SK-N-SH (cell line): Measurements from ENCODE around the gene UNKL. TPM values are rescaled to one million over a fixed set of nuclear protein-coding genes. Genes with fewer than 3 reads are reported as not detected.

ENCODE experiments used
- CTCF ChIA-PET: fragments of 300-600, 350-600 bp; formaldehyde crosslinking; extraction: SDS; loops from one replicate; lab custom pipeline; 2021; lab: Yijun Ruan, JAX
- POLR2A ChIA-PET: fragments of 350-600 bp; sonication (Branson Sonifier 250); formaldehyde crosslinking; extraction: SDS; loops from one replicate; lab custom pipeline; 2020; ENCODE audit warnings: antibody characterized with exemption, inconsistent platforms; lab: Yijun Ruan, JAX
- DNase-seq: peaks from one replicate; pipeline ENCODE4 v3.0.0; 2012
- H2AFZ ChIP-seq: fragments of 200-600 bp; sonication (generic); 2 replicates; pipeline ENCODE4 v1.8.1; 2016; ENCODE audit warnings: antibody characterized with exemption, mild to moderate bottlenecking, low read depth
- H3F3A ChIP-seq: fragments of 200-600 bp; sonication (generic); replicated peaks from 2 replicates; pipeline ENCODE3; 2016; ENCODE audit warnings: antibody characterized with exemption, mild to moderate bottlenecking; ENCODE audit not compliant: insufficient read depth
- H3K27ac ChIP-seq, 2 experiments: fragments of 200-500 bp in 1 of 2; fragments of 200-600 bp in 1 of 2; sonication (Bioruptor generic) in 1 of 2; sonication (generic), shearing (Covaris generic) in 1 of 2; 2 replicates each; pipeline versions ENCODE4 v1.5.1 to v1.6.1; 2014 to 2016; ENCODE audit warnings: low read depth in 2 of 2, inconsistent platforms in 1 of 2, low read length in 1 of 2, mild to moderate bottlenecking in 1 of 2, mixed read lengths in 1 of 2
- H3K27me3 ChIP-seq: fragments of 200-600 bp; sonication (generic), shearing (Covaris generic); 2 replicates; pipeline ENCODE4 v1.6.1; 2016; ENCODE audit warnings: mixed run types; ENCODE audit not compliant: insufficient read depth
- H3K36me3 ChIP-seq, 2 experiments: fragments of 200-500 bp in 1 of 2; fragments of 200-600 bp in 1 of 2; sonication (Bioruptor generic) in 1 of 2; sonication (generic) in 1 of 2; replicated peaks in 1 of 2; 2 replicates each; pipeline versions ENCODE3 to v1.5.1; 2014 to 2016; ENCODE audit warnings: low read length in 1 of 2, mild to moderate bottlenecking in 1 of 2; ENCODE audit not compliant: insufficient read depth in 2 of 2, control insufficient read depth in 1 of 2
- H3K4me1 ChIP-seq, 2 experiments: fragments of 200-500 bp in 1 of 2; fragments of 200-600 bp in 1 of 2; sonication (Bioruptor generic) in 1 of 2; sonication (generic), shearing (Covaris generic) in 1 of 2; 2 replicates each; pipeline versions ENCODE4 v1.5.1 to v1.6.1; 2014 to 2016; ENCODE audit warnings: low read depth in 1 of 2, low read length in 1 of 2, mixed run types in 1 of 2; ENCODE audit not compliant: insufficient read depth in 2 of 2, control insufficient read depth in 1 of 2
- H3K4me2 ChIP-seq: fragments of 200-600 bp; sonication (generic), shearing (Covaris generic); 2 replicates; pipeline ENCODE4 v1.6.1; 2017; ENCODE audit warnings: mixed run types
- H3K4me3 ChIP-seq, 2 experiments: fragments of 200-500 bp in 1 of 2; fragments of 200-600 bp in 1 of 2; sonication (Bioruptor generic) in 1 of 2; sonication (generic), shearing (Covaris generic) in 1 of 2; 2 replicates each; pipeline versions ENCODE4 v1.5.1 to v1.8.1; 2014 to 2016; ENCODE audit warnings: low read depth in 2 of 2, inconsistent platforms in 1 of 2, low read length in 1 of 2, mild to moderate bottlenecking in 1 of 2, mixed read lengths in 1 of 2, moderate library complexity in 1 of 2
- H3K79me2 ChIP-seq: fragments of 200-600 bp; sonication (generic); 2 replicates; pipeline ENCODE4 v1.8.1; 2017; ENCODE audit warnings: mild to moderate bottlenecking; ENCODE audit not compliant: insufficient read depth
- H3K9ac ChIP-seq: fragments of 200-600 bp; sonication (generic); 2 replicates; pipeline ENCODE4 v1.6.1; 2017; ENCODE audit warnings: mixed run types
- H3K9me2 ChIP-seq: fragments of 200-600 bp; sonication (generic); 2 replicates; pipeline ENCODE4 v1.6.1; 2017; ENCODE audit warnings: mixed run types
- H3K9me3 ChIP-seq: fragments of 200-600 bp; sonication (generic); 2 replicates; pipeline ENCODE4 v1.6.1; 2017; ENCODE audit warnings: mixed run types, mild to moderate bottlenecking, moderate library complexity
- H4K20me1 ChIP-seq: fragments of 200-600 bp; sonication (generic); 2 replicates; pipeline ENCODE4 v1.6.1; 2017; ENCODE audit warnings: mild to moderate bottlenecking, mixed run types; ENCODE audit not compliant: insufficient read depth
- CHD2 ChIP-seq: fragments of 150-350 bp; IDR thresholded peaks from 2 replicates; pipeline ENCODE4 v1.6.1; 2018; ENCODE audit warnings: low read length; ENCODE audit not compliant: partially characterized antibody
- CTCF ChIP-seq: fragments of 200-600 bp; sonication (generic); IDR thresholded peaks from 2 replicates; pipeline ENCODE4 v1.6.1; 2017; ENCODE audit warnings: antibody characterized with exemption, mild to moderate bottlenecking, moderate library complexity
- ELF1 ChIP-seq: IDR thresholded peaks from 2 replicates; pipeline ENCODE4 v1.4.0; 2012
- FOXJ3 ChIP-seq: sonication (generic); formaldehyde crosslinking; IDR thresholded peaks from 2 replicates; pipeline ENCODE4 v1.5.1; 2020; ENCODE audit warnings: mild to moderate bottlenecking, missing genetic modification reagents
- FOXM1 ChIP-seq: IDR thresholded peaks from 2 replicates; pipeline ENCODE4 v1.4.0; 2012; ENCODE audit warnings: low read depth, mild to moderate bottlenecking
- GABPA ChIP-seq: IDR thresholded peaks from 2 replicates; pipeline ENCODE4 v1.4.0; 2012; ENCODE audit warnings: low read depth, mild to moderate bottlenecking
- MEF2A ChIP-seq: IDR thresholded peaks from 2 replicates; pipeline ENCODE4 v1.4.0; 2012; ENCODE audit warnings: low read depth, borderline replicate concordance
- NRF1 ChIP-seq: IDR thresholded peaks from 2 replicates; pipeline ENCODE4 v1.6.1; 2012; ENCODE audit warnings: low read depth, mild to moderate bottlenecking, low read length
- POLR2AphosphoS5 ChIP-seq: IDR thresholded peaks from 2 replicates; pipeline ENCODE4 v1.6.1; 2012; ENCODE audit warnings: low read depth, low read length
- RAD21 ChIP-seq: IDR thresholded peaks from 2 replicates; pipeline ENCODE4 v1.6.1; 2012; ENCODE audit warnings: mild to moderate bottlenecking, low read length
- RCOR1 ChIP-seq: fragments of 150-350 bp; IDR thresholded peaks from 2 replicates; pipeline ENCODE4 v1.6.1; 2017; ENCODE audit warnings: antibody characterized with exemption, low read length
- TEAD4 ChIP-seq: IDR thresholded peaks from 2 replicates; pipeline ENCODE4 v1.4.0; 2012; ENCODE audit warnings: mild to moderate bottlenecking, borderline replicate concordance; ENCODE audit not compliant: insufficient read depth
- USF2 ChIP-seq: fragments of 150-350 bp; IDR thresholded peaks from 2 replicates; pipeline ENCODE4 v1.6.1; 2017; ENCODE audit warnings: antibody characterized with exemption, low read length, low read depth, borderline replicate concordance
- YY1 ChIP-seq: IDR thresholded peaks from 2 replicates; pipeline ENCODE4 v1.4.0; 2012; ENCODE audit warnings: low read depth, mild to moderate bottlenecking
- ZBTB33 ChIP-seq: IDR thresholded peaks from 2 replicates; pipeline ENCODE4 v1.4.0; 2012; ENCODE audit warnings: low read depth, borderline replicate concordance
- WGBS: methylation state at CpG from one replicate; pipeline ENCODE4 v1.1.6; 2017; ENCODE audit warnings: low lambda C conversion rate; 5-methylcytosine and 5-hydroxymethylcytosine counted together
- polyA plus RNA-seq, 3 experiments: library from polyadenylated mRNA; depleted of rRNA; stranded (reverse); fragments of >200 nt; gene quantifications; 2 replicates each; pipeline ENCODE4 v1.2.3, GENCODE V29; 2012
- TF ChIP-seq, protein P1 (sequence below): IDR thresholded peaks from 2 replicates; pipeline ENCODE4 v1.4.0; 2012; ENCODE audit warnings: low read depth
- TF ChIP-seq, protein P2 (sequence below): IDR thresholded peaks from 2 replicates; pipeline ENCODE4 v1.4.0; 2012; ENCODE audit warnings: low read depth, borderline replicate concordance

Gene UNKL
- polyA plus RNA-seq, 1 of the 3 experiments (the other 2 are of a cell fraction) = 16.4 TPM

GRCh38 chr16:1317479-1318267 lies 96.8 kb downstream of the UNKL start:
- peaks cover 27 to 81% of the 10 kb centered on the region in 2 experiments for H3K36me3 ChIP-seq
- no peak for DNase-seq
- WGBS = 93% methylated on average over 27 of the region's 32 CpGs
- peaks cover 0 to 3% of the 10 kb centered on the region in 2 experiments; a peak in 1 of 4 replicates for H3K4me1 ChIP-seq
- no peaks in the 10 kb centered on the region for H3K27me3 ChIP-seq
- TF ChIP-seq TEAD4 (no peak), YY1 (no peak), ELF1 (no peak), ZBTB33 (no peak), GABPA (no peak), NRF1 (no peak), MEF2A (no peak), USF2 (no peak), CHD2 (no peak), POLR2AphosphoS5 (no peak), FOXJ3 (CRISPR knock-in tag) (no peak), RCOR1 (no peak), RAD21 (no peak), CTCF (no peak), FOXM1 (no peak)
- TF ChIP-seq, protein P1, sequence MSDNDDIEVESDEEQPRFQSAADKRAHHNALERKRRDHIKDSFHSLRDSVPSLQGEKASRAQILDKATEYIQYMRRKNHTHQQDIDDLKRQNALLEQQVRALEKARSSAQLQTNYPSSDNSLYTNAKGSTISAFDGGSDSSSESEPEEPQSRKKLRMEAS = no peak
- TF ChIP-seq, protein P2, sequence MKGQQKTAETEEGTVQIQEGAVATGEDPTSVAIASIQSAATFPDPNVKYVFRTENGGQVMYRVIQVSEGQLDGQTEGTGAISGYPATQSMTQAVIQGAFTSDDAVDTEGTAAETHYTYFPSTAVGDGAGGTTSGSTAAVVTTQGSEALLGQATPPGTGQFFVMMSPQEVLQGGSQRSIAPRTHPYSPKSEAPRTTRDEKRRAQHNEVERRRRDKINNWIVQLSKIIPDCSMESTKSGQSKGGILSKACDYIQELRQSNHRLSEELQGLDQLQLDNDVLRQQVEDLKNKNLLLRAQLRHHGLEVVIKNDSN = no peak
- H2AFZ ChIP-seq = no peak overlapping the region
- no peak overlapping the region for H3K9ac ChIP-seq
- H3K79me2 ChIP-seq = peaks cover 67% of the 10 kb centered on the region
- POLR2A ChIA-PET = interaction anchor here (1.3 kb wide), 1 partner anchor 8 kb away, joined by 3 read pairs; no protein-coding TSS in a partner anchor
- CTCF ChIA-PET = interaction anchor here (1.1 kb wide), 1 partner anchor 18 kb away, joined by 3 read pairs; no protein-coding TSS in a partner anchor
- peaks cover 5% of the 10 kb centered on the region for H3F3A ChIP-seq
- H3K9me2 ChIP-seq = no peaks in the 10 kb centered on the region
- no peak overlapping the region for H3K4me3 ChIP-seq
- H3K27ac ChIP-seq = no peak overlapping the region
- H3K9me3 ChIP-seq = no peaks in the 10 kb centered on the region
- no peak overlapping the region for H3K4me2 ChIP-seq
- peaks cover 73% of the 10 kb centered on the region for H4K20me1 ChIP-seq
